ENCODE measurements around the gene KAZN. TPM values are rescaled to one million over a fixed set of nuclear protein-coding genes. Genes with fewer than 3 reads are reported as not detected.

KAZN gene
- total RNA-seq, 1 donor from 2014 or later = 11.6 TPM

DNA sequence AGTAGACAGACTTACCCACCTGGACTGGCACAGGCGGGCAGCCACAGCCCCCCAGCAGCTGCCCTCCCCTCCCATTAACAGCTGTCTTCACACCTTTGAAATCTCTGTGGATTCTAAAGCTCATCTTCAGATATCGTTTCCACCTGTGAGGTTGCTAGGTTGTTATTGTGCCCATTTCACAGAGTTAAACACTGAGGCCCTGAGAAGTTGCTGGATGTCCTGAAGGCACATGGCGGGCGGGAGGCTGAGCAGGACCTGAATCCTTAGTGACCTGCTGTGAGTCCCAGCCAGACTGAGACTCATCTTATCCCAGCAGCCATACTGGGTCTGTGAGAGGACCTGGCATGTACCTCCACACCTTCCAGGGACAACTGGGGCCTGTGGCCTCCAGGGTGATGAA is 420.3 kb downstream of the KAZN start:
- DNase-seq (ENCODE audit: low read depth, low spot score) = no peak
- Mint-ChIP-seq H3K9me3 (no peaks in the 10 kb centered on the region), H3K27ac (ENCODE audit: unreplicated experiment) (no peak overlapping the region), H3K4me3 (no peak overlapping the region), H3K36me3 (ENCODE audit: low read depth) (no peaks in the 10 kb centered on the region), H3K4me1 (peaks cover 9% of the 10 kb centered on the region), H3K27me3 (ENCODE audit: low read depth) (peaks cover 1% of the 10 kb centered on the region)
- no peak for TF ChIP-seq CTCF (conservative IDR thresholded peaks at IDR 0.05)

GRCh38 chr1:15020943-15021745 is 422.7 kb downstream of the KAZN start:
- Mint-ChIP-seq H3K9me3 (no peaks in the 10 kb centered on the region), H3K4me3 (no peak overlapping the region)

DNA sequence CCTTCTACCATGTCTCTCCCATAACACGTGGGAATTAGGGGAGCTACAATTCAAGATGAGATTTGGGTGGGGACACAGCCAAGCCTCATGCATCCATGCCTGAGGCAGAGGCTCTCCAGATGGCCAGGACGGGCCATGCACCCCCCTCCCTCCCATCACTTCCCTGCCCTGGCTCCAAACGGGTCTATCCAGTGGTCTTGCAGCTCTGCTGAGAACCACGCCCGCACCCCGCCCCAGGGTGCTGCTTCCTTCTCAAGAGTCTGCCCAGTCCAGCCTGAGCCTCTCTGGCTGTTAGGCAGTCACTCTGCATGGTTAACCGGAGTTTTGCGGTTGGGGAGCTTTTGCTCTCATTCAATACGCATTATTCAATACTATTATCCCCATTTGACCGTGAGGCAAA is 423.6 kb downstream of the KAZN start:
- no peak for TF ChIP-seq CTCF (conservative IDR thresholded peaks at IDR 0.05)
- Mint-ChIP-seq H3K36me3 (ENCODE audit: low read depth) (no peaks in the 10 kb centered on the region), H3K9me3 (no peaks in the 10 kb centered on the region), H3K4me1 (peaks cover 9% of the 10 kb centered on the region), H3K4me3 (no peak overlapping the region), H3K27me3 (ENCODE audit: low read depth) (peaks cover 4% of the 10 kb centered on the region), H3K27ac (ENCODE audit: unreplicated experiment) (no peak overlapping the region)
- DNase-seq (ENCODE audit: low read depth, low spot score) = no peak

More at GRCh38 chr1:15020943-15021745, 422.7 kb downstream of the KAZN start:
- Mint-ChIP-seq H3K27ac (ENCODE audit: unreplicated experiment) (no peak overlapping the region), H3K4me1 (peaks cover 9% of the 10 kb centered on the region), H3K27me3 (ENCODE audit: low read depth) (peaks cover 4% of the 10 kb centered on the region), H3K36me3 (ENCODE audit: low read depth) (no peaks in the 10 kb centered on the region)
- no peak for DNase-seq (ENCODE audit: low read depth, low spot score)
- no peak for TF ChIP-seq CTCF (conservative IDR thresholded peaks at IDR 0.05)

DNA sequence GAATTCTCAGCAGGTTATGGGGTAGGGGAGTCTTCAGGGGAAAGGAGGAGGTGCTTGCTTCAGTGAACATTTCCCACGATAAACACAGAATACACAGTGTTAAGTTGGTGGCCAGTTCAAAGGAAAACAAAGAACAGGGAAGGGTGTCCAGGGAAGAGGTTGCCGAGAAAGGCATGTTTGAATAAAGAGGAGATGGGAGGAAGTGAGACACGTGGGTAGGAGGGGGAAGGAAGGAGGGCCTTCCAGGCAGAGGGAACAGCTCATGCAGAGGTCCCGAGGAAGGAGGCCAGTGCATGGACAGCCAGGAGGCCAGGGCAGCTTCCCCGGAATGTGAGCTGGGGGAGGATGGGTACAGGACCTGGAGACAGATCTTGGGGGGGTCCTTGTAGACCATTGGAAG is 424.7 kb downstream of the KAZN start:
- H3K4me3 Mint-ChIP-seq = no peak overlapping the region
- H3K36me3 Mint-ChIP-seq (ENCODE audit: low read depth) = no peaks in the 10 kb centered on the region
- H3K4me1 Mint-ChIP-seq = peaks cover 13% of the 10 kb centered on the region
- DNase-seq (ENCODE audit: low read depth, low spot score) = no peak
- no peak for TF ChIP-seq CTCF (conservative IDR thresholded peaks at IDR 0.05)
- no peak overlapping the region for H3K27ac Mint-ChIP-seq (ENCODE audit: unreplicated experiment)
- no peaks in the 10 kb centered on the region for H3K9me3 Mint-ChIP-seq
- peaks cover 6% of the 10 kb centered on the region for H3K27me3 Mint-ChIP-seq (ENCODE audit: low read depth)

GRCh38 chr1:15023976-15024375 is 425.5 kb downstream of the KAZN start:
- Mint-ChIP-seq H3K27me3 (ENCODE audit: low read depth) (peaks cover 8% of the 10 kb centered on the region), H3K36me3 (ENCODE audit: low read depth) (no peaks in the 10 kb centered on the region), H3K4me1 (peaks cover 13% of the 10 kb centered on the region), H3K4me3 (no peak overlapping the region), H3K9me3 (no peaks in the 10 kb centered on the region), H3K27ac (ENCODE audit: unreplicated experiment) (peak overlapping the region; percentile 85)
- TF ChIP-seq CTCF (conservative IDR thresholded peaks at IDR 0.05) = no peak
- no peak for DNase-seq (ENCODE audit: low read depth, low spot score)

Measured in neural crest cell (in vitro differentiated cells).